Progenitor cell of endocrine pancreas (in vitro differentiated cells): ENCODE results near the gene FSCN2. TPM values are rescaled to one million over a fixed set of nuclear protein-coding genes. Genes with fewer than 3 reads are reported as not detected.

Experiments
- DNase-seq: peaks from one replicate; pipeline ENCODE4 v3.0.0; 2021; ENCODE audit warnings: low spot score; ENCODE audit not compliant: unreplicated experiment
- H3K27ac Mint-ChIP-seq: 2 replicates; pipeline ENCODE4 v1.8.0; 2021; ENCODE audit warnings: mild to moderate bottlenecking, moderate library complexity, mixed read lengths
- H3K27me3 Mint-ChIP-seq: 2 replicates; pipeline ENCODE4 v1.8.0; 2021; ENCODE audit warnings: mixed read lengths
- H3K36me3 Mint-ChIP-seq: 2 replicates; pipeline ENCODE4 v1.8.0; 2022; ENCODE audit warnings: mixed read lengths; ENCODE audit not compliant: insufficient read depth
- H3K4me1 Mint-ChIP-seq: 2 replicates; pipeline ENCODE4 v1.8.0; 2021; ENCODE audit warnings: low read depth, mixed read lengths
- H3K4me3 Mint-ChIP-seq: 2 replicates; pipeline ENCODE4 v1.8.0; 2021; ENCODE audit warnings: low read depth, mild to moderate bottlenecking, moderate library complexity, mixed read lengths
- H3K9me3 Mint-ChIP-seq: 2 replicates; pipeline ENCODE4 v1.8.0; 2021; ENCODE audit warnings: low read depth, mixed read lengths
- total RNA-seq: library from RNA; stranded (reverse); gene quantifications from 2 replicates; pipeline ENCODE4 v1.2.1, GENCODE V29; 2021
- TF ChIP-seq, protein P1 (sequence below): fragments of 200-600 bp; sonication (generic); IDR thresholded peaks from one replicate; pipeline ENCODE4 v1.5.0; 2021; ENCODE audit warnings: antibody characterized with exemption, mild to moderate bottlenecking; ENCODE audit not compliant: unreplicated experiment

FSCN2 gene
- total RNA-seq, 1 donor from 2014 or later, result 5.3 TPM

DNA sequence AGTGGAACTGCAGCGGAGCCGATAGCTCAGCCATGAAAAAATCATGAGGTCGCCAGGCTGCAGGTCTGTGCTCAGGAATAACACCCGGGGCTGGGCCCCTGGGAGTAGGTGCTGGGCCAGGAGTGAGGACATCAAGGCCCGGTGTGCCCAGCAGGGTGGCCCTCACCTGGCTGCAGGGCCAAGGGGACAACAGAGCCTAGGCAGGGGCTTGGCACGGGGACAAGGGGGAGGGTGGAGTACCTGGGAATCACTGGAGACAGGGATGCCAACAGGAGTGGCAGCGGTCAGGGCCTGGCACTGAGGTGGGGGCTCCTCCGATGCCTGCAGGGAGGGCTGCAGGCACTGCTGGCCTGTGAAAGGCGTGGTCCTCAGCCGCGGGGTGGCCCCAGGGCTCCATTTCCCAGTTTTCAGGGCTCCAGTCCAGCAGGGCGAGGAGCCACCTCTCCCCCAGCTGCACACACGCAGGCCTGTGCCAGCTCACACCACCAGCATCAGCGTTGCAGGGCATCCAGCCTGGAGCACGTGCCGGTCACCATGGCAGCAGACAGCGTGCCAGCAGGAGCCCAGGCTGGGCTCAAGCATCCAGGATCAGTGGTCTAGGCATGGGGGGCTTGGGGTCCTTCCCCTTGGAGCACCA lies 4.7 kb upstream of the FSCN2 start:
- H3K27me3 Mint-ChIP-seq, result peaks cover 22% of the 10 kb centered on the region
- peaks cover 7% of the 10 kb centered on the region for H3K4me1 Mint-ChIP-seq
- no peak overlapping the region for H3K4me3 Mint-ChIP-seq
- TF ChIP-seq, protein P1, sequence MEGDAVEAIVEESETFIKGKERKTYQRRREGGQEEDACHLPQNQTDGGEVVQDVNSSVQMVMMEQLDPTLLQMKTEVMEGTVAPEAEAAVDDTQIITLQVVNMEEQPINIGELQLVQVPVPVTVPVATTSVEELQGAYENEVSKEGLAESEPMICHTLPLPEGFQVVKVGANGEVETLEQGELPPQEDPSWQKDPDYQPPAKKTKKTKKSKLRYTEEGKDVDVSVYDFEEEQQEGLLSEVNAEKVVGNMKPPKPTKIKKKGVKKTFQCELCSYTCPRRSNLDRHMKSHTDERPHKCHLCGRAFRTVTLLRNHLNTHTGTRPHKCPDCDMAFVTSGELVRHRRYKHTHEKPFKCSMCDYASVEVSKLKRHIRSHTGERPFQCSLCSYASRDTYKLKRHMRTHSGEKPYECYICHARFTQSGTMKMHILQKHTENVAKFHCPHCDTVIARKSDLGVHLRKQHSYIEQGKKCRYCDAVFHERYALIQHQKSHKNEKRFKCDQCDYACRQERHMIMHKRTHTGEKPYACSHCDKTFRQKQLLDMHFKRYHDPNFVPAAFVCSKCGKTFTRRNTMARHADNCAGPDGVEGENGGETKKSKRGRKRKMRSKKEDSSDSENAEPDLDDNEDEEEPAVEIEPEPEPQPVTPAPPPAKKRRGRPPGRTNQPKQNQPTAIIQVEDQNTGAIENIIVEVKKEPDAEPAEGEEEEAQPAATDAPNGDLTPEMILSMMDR, result no peak
- no peak for DNase-seq
- H3K27ac Mint-ChIP-seq, result no peak overlapping the region
- no peaks in the 10 kb centered on the region for H3K9me3 Mint-ChIP-seq
- no peaks in the 10 kb centered on the region for H3K36me3 Mint-ChIP-seq

DNA sequence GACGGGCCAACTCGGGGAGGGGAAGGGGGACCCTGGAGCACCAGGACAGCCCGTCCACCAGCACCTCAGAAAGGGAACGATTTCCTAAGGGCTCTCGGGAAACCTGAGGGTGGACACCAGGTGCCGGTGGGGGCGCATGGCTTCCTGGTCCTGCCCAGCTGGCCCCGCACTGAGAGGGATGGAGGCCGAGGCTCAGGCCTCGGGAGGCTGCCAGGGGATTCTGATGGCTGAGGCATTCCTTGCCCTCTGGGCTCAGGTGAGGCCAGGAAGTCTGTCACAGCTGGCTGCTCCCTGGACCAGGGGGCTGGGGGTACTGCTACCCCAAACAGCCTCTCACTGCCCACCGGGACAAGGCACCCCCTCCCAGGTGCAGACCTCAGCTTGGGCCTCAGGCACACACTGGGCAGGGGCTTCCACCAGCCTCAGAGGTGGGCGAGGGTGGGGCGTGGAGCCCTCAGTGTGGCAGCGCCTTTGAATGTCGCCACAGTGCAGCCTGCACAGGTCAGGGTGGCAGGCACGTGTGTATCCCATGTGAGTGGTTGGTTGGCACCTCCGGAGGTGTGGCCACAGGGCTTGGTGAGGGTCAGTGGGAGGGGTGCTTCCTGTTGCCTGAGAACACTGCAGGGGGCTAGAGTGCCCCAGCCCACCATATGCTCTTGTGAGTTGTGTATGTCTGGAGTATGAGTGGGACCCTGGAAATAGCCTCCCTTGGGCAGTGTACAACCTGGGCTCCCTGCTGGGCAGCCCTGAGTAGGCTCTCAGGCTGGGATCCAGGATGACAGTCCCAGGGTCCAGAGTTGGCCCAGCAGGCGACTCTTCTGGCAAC lies 3.9 kb upstream of the FSCN2 start:
- H3K9me3 Mint-ChIP-seq, result no peaks in the 10 kb centered on the region
- H3K27ac Mint-ChIP-seq, result no peak overlapping the region
- no peaks in the 10 kb centered on the region for H3K36me3 Mint-ChIP-seq
- TF ChIP-seq, protein P1, result no peak
- peaks cover 7% of the 10 kb centered on the region for H3K4me1 Mint-ChIP-seq
- no peak overlapping the region for H3K4me3 Mint-ChIP-seq
- H3K27me3 Mint-ChIP-seq, result peaks cover 26% of the 10 kb centered on the region
- no peak for DNase-seq

DNA sequence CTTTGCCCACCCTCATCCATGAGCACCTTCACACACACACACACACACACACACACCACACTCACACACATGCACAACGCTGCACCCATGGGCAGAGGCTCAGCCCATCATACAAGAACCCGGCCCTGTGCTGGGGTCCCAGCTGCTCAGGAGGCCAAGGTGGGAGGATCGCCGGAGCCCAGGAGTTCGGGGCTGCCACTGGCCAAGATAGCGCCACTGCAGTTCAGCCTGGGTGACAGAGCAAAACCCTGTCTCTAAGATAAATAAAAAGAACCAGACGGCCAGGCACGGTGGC lies 3.4 kb upstream of the FSCN2 start:
- TF ChIP-seq, protein P1, result no peak
- H3K4me1 Mint-ChIP-seq, result peaks cover 7% of the 10 kb centered on the region
- no peak for DNase-seq
- no peaks in the 10 kb centered on the region for H3K36me3 Mint-ChIP-seq
- no peak overlapping the region for H3K4me3 Mint-ChIP-seq
- H3K27ac Mint-ChIP-seq, result peak overlapping the region; percentile 13
- H3K27me3 Mint-ChIP-seq, result peaks cover 28% of the 10 kb centered on the region
- H3K9me3 Mint-ChIP-seq, result no peaks in the 10 kb centered on the region

DNA sequence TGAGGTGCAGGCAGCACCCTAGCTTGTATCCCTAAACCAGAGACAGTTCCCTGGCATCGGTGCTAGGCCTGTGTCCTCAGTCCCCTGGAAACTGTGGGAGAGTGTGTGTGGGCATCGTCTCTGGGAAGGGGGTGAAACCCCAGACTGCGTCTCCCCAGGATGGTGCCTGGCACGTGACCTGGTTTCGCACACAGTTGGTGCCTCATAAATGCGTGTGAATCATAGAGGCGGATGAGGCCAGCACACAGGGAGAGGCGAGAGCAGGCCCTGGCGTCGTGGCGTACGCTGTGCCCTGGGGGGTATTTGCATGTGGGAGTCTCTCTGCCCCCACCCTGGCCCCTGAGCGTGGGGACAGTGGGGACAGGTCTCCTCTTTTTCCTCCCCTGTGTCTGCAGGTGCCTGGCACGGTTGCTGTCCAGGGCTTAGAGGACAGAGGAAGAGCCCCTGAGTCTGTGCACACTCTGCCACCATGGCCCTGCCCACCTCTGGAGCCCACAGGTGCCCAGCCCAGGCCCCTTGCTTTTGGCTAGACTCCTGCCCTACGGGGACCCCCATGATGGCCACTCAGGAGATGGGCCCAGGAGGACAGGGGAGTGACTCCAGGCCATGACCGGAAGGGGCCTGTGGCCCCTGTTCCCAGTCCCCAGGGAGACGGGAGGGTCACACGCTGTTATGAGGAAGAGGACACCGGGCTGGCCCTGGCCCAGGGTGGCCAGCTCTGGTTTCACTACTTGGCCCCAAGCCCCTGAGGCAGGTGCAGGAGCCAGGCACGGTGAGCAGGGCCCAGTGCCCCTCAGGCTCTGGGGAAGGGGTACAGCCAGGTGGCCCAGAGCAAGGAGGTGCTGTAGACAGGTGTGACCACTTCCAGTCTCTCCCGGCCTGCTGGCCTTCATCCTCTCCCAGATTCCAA lies 1.3 kb upstream of the FSCN2 start:
- peaks cover 2% of the 10 kb centered on the region for H3K4me1 Mint-ChIP-seq
- no peak overlapping the region for H3K27ac Mint-ChIP-seq
- no peak for DNase-seq
- no peak overlapping the region for H3K4me3 Mint-ChIP-seq
- peaks cover 19% of the 10 kb centered on the region for H3K27me3 Mint-ChIP-seq
- TF ChIP-seq, protein P1, result no peak
- no peaks in the 10 kb centered on the region for H3K9me3 Mint-ChIP-seq
- H3K36me3 Mint-ChIP-seq, result no peaks in the 10 kb centered on the region

DNA sequence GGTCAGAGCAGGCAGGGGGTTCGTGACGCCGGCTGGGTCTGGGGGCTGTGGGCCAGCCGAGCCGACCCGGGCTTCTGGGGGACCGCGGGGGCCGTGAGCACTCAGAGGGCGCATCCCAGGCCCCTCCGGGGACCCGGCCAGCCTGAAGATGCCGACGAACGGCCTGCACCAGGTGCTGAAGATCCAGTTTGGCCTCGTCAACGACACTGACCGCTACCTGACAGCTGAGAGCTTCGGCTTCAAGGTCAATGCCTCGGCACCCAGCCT lies 140 bp downstream of the FSCN2 start:
- Mint-ChIP-seq H3K9me3 (no peaks in the 10 kb centered on the region), H3K4me1 (peaks cover under 1% of the 10 kb centered on the region), H3K27ac (no peak overlapping the region), H3K36me3 (no peaks in the 10 kb centered on the region), H3K4me3 (no peak overlapping the region), H3K27me3 (peaks cover 13% of the 10 kb centered on the region)
- no peak for DNase-seq
- TF ChIP-seq, protein P1, result no peak
